Right lobe of liver (tissue), 6 donors: ENCODE measurements around the gene NEK1. TPM values are rescaled to one million over a fixed set of nuclear protein-coding genes. Genes with fewer than 3 reads are reported as not detected.

Source experiments
- ATAC-seq, 4 donors: fragments of 200-7000 bp; cut with Tn5 transposase; one replicate each; pipeline ENCODE4 v1.9.1; 2020; ENCODE audit warnings: mild to moderate bottlenecking in 4 of 4, moderate library complexity in 4 of 4
- DNase-seq, 3 donors: peaks; one replicate each; pipeline ENCODE4 v3.0.0-alpha.2; 2020
- H3K27ac ChIP-seq, 3 donors: fragments of 200-600 bp; one replicate each; pipeline ENCODE4 v1.8.0; 2022
- H3K27me3 ChIP-seq, 2 donors: fragments of 200-600 bp; one replicate each; pipeline ENCODE4 v1.8.0; 2022
- H3K36me3 ChIP-seq, 4 donors: fragments of 200-600 bp; sonication (generic) in 1 of 4; one replicate each; pipeline versions ENCODE4 v1.5.1 to v1.8.0; 2017 to 2022; ENCODE audit warnings: control low read depth in 1 of 4
- H3K4me1 ChIP-seq, 4 donors: fragments of 200-600 bp; sonication (generic) in 1 of 4; one replicate each; pipeline versions ENCODE4 v1.5.1 to v1.8.0; 2017 to 2022; ENCODE audit warnings: control low read depth in 1 of 4
- H3K4me3 ChIP-seq, 3 donors: fragments of 200-600 bp; one replicate each; pipeline ENCODE4 v1.8.0; 2022
- H3K9me3 ChIP-seq, 4 donors: fragments of 200-600 bp; sonication (generic) in 1 of 4; one replicate each; pipeline versions ENCODE4 v1.5.1 to v1.8.0; 2017 to 2022; ENCODE audit warnings: control low read depth in 1 of 4
- CTCF ChIP-seq, 4 donors: fragments of 200-600 bp in 3 of 4; fragments of 450-650 bp in 1 of 4; IDR thresholded peaks; one replicate each; pipeline versions ENCODE4 v1.5.1 to v1.8.0; 2016 to 2022; ENCODE audit warnings: antibody characterized with exemption in 4 of 4, mild to moderate bottlenecking in 2 of 4
- POLR2A ChIP-seq: fragments of 450-650 bp; IDR thresholded peaks from one replicate; pipeline ENCODE4 v1.6.1; 2017; ENCODE audit warnings: antibody characterized with exemption, mild to moderate bottlenecking
- WGBS: methylation state at CpG from one replicate; pipeline ENCODE4 v1.1.6; 2018; ENCODE audit warnings: low coverage, low lambda C conversion rate; ENCODE audit not compliant: insufficient coverage; ENCODE audit errors: missing lambda C conversion rate; 5-methylcytosine and 5-hydroxymethylcytosine counted together
- intact Hi-C, 2 donors: fragments of 100-400 bp; cut with DNase I; formaldehyde crosslinking; loops; one replicate each; pipeline versions ENCODE4 v1.11.2 to v1.14.1; 2022
- total RNA-seq, 6 experiments: library from RNA; depleted of rRNA in 2 of 6; stranded (reverse); fragments of >200 nt in 2 of 6; fragmentation: NEBNext Ultra II Directional in 3 of 6; extraction: Animal tissue kit (Norgen Biotek cat#: 25700) in 3 of 6; gene quantifications; one replicate each; pipeline versions ENCODE4 v1.1.0 to v1.2.4, GENCODE V29; 2016 to 2023
- donor health status: DM: no; HTN: yes; CAD: no.
- donor health status: DM: no; HTN: no; CAD: no.
- donor health status: DM: no; HTN: no; CAD: no.
- donor health status: DM: no; HTN: yes; CAD: no.
- donor health status: DM: no; HTN: yes; CAD: no.

The NEK1 gene
- total RNA-seq, 6 experiments from 2014 or later, result 4.1 to 5.2 (median 4.5) TPM

DNA sequence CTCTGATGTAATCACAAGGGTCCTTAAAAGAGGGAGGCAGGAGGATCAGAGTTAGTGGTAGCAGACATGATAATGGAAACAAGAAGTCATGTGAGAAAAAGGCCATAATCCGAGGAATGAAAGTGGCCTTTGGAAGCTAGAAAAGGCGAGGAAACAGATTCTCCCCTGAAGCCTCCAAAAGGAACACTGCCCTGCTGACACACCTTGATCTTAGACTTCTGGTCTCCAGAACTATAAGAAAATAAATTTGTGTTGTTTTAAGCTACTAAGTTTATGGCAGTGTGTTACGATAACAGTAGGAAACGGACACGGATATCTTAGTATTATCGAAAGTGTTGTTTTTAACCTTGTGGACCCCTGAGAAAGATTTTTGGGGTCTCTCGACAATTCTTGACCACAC, 32.4 kb upstream of the NEK1 start:
- Histone ChIP-seq H3K4me1 (peaks cover 0 to 12% (median 3%) of the 10 kb centered on the region in 4 donors), H3K27ac (no peak overlapping the region), H3K27me3 (no peaks in the 10 kb centered on the region), H3K36me3 (no peaks in the 10 kb centered on the region), H3K9me3 (no peaks in the 10 kb centered on the region), H3K4me3 (no peak overlapping the region)
- intact Hi-C loops, result no loop called here
- 91% methylated on average over 7 of the region's 7 CpGs for WGBS
- no peak for TF ChIP-seq CTCF (IDR thresholded peaks at IDR 0.05)
- TF ChIP-seq POLR2A, result no peak
- ATAC-seq, result no peak
- no peak for DNase-seq

- H3K36me3 ChIP-seq, result peaks cover 0 to 6% (median 0%) of the 10 kb centered on the region in 4 donors
These were observed 28.0 kb upstream of the NEK1 start for GRCh38 chr4:169640261-169640870.

DNA sequence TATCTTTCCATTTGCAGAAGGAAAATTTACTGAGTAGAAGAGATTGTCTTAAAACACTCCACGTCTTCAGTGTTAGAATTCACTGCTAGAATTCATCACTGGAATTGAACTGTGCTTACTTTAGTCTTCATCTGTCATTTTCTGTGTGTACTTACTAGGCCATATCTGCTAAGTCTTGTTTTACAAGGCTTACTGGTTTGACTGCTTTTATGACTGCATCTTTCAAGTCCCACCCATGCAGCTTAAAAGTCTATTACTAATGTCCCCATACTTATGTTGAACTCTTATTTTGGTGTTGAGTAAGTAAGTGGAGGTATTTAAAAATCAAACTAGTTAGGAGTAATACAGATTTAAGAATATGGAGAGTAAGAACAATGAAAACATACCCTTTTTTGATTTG, 22.6 kb upstream of the NEK1 start:
- no peaks in the 10 kb centered on the region for H3K4me1 ChIP-seq
- H3K36me3 ChIP-seq, result peaks cover 0 to 6% (median 0%) of the 10 kb centered on the region in 4 donors
- H3K9me3 ChIP-seq, result no peaks in the 10 kb centered on the region
- ATAC-seq, result no peak
- intact Hi-C loops, result no loop called here
- no peak overlapping the region for H3K27ac ChIP-seq
- H3K4me3 ChIP-seq, result no peak overlapping the region
- TF ChIP-seq POLR2A (no peak), CTCF (IDR thresholded peaks at IDR 0.05) (no peak)
- DNase-seq, result no peak
- H3K27me3 ChIP-seq, result no peaks in the 10 kb centered on the region
- WGBS, result 86% methylated on average over 1 of the region's 1 CpG

More at GRCh38 chr4:169640261-169640870, 28.0 kb upstream of the NEK1 start:
- no peak for DNase-seq
- intact Hi-C loops, result no loop called here
- Histone ChIP-seq H3K27ac (no peak overlapping the region), H3K27me3 (no peaks in the 10 kb centered on the region), H3K9me3 (no peaks in the 10 kb centered on the region), H3K4me1 (no peaks in the 10 kb centered on the region), H3K4me3 (no peak overlapping the region)
- ATAC-seq, result no peak
- TF ChIP-seq CTCF (IDR thresholded peaks at IDR 0.05) (no peak), POLR2A (no peak)

GRCh38 chr4:169632896-169633295, 20.5 kb upstream of the NEK1 start:
- DNase-seq, result no peak
- Histone ChIP-seq H3K27ac (no peak overlapping the region), H3K27me3 (no peaks in the 10 kb centered on the region), H3K9me3 (no peaks in the 10 kb centered on the region), H3K4me1 (no peaks in the 10 kb centered on the region), H3K4me3 (no peak overlapping the region), H3K36me3 (peaks cover 0 to 6% (median 0%) of the 10 kb centered on the region in 4 donors)
- no peak for TF ChIP-seq POLR2A
- no peak for TF ChIP-seq CTCF (IDR thresholded peaks at IDR 0.05)
- intact Hi-C loops, result no loop called here
- 88% methylated on average over 8 of the region's 11 CpGs for WGBS
- no peak for ATAC-seq

DNA sequence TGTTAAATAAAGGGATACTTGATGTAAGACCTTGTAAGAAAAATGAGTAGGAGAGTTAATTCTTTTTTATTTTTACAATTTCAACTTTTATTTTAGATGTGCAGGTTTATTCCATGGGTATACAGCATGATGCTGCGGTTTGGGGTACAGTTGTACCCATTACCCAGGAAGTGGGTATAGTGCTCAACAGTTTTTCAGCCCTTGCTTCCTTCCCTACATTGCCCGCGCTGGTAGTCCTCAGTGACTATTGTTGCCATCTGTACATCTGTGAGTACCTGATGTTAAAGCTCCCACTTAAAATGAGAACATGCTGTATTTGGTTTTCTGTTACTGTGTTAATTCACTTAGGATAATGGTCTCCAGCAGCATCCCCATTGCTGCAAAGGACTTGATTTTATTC, 17.7 kb upstream of the NEK1 start:
- Histone ChIP-seq H3K4me3 (no peak overlapping the region), H3K36me3 (no peaks in the 10 kb centered on the region), H3K27me3 (no peaks in the 10 kb centered on the region), H3K27ac (no peak overlapping the region), H3K4me1 (peaks cover 0 to 8% (median 3%) of the 10 kb centered on the region in 4 donors), H3K9me3 (no peaks in the 10 kb centered on the region)
- WGBS, result 97% methylated on average over 3 of the region's 3 CpGs
- no peak for DNase-seq
- no peak for TF ChIP-seq CTCF (IDR thresholded peaks at IDR 0.05)
- intact Hi-C loops, result no loop called here
- ATAC-seq, result no peak
